ENCODE results near the gene PAPPA2. TPM values are rescaled to one million over a fixed set of nuclear protein-coding genes. Genes with fewer than 3 reads are reported as not detected.
"Not testable (repeated sequence)": the region's sequence is repeated elsewhere in the genome, so short reads cannot be mapped to it uniquely, and the experiment has no call there.

PAPPA2 gene, protein sequence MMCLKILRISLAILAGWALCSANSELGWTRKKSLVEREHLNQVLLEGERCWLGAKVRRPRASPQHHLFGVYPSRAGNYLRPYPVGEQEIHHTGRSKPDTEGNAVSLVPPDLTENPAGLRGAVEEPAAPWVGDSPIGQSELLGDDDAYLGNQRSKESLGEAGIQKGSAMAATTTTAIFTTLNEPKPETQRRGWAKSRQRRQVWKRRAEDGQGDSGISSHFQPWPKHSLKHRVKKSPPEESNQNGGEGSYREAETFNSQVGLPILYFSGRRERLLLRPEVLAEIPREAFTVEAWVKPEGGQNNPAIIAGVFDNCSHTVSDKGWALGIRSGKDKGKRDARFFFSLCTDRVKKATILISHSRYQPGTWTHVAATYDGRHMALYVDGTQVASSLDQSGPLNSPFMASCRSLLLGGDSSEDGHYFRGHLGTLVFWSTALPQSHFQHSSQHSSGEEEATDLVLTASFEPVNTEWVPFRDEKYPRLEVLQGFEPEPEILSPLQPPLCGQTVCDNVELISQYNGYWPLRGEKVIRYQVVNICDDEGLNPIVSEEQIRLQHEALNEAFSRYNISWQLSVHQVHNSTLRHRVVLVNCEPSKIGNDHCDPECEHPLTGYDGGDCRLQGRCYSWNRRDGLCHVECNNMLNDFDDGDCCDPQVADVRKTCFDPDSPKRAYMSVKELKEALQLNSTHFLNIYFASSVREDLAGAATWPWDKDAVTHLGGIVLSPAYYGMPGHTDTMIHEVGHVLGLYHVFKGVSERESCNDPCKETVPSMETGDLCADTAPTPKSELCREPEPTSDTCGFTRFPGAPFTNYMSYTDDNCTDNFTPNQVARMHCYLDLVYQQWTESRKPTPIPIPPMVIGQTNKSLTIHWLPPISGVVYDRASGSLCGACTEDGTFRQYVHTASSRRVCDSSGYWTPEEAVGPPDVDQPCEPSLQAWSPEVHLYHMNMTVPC (N-terminal part only)
- under 1 TPM in 2 of 5 donors, not detected in 3; 0.03 to 0.06 TPM for total RNA-seq
- 0.02 TPM for total RNA-seq (2013)
- 0 to 0.27 (median 0.05) reads per million in 29 experiments for total RNA-seq

DNA sequence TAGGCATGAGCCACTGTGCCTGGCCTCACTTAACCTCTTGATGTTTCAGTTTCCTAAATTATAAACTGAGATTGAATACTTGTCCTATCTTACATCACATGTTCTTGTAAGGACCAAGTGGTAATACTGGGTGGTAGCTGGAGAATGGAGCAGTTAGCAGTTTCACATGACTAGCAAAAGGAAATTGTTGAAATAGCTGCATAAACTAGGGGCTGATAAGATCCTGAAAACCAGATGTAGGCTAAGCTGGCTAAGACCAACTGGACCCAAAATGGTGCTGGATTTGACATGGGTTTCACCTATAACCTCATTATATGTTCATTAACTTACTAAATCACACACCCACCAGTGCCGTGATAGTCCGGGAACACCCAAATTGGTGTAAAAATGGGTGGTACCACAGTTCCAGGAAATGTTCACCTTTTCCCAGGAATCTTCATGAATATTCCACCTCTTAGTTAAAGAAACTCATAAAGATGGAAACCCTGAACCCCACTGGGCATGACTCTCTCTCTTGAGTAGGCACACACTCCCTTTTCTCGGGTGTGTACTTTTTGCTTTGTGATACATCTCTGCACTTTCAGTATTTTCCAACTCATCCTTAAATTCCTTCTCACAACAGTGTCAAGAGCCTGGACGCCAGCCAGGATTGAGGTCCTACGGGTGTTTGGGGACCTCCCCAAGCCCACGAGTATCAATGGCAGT, at the start of gene PAPPA2:
TSS of gene PAPPA2 (plus strand) at position 502 of the 705 bp plus-strand sequence. CDS start 93,148 bp downstream, outside the sequence.
- ATAC-seq (replicated peaks in 1 of 4) (no peak), DNase-seq (no peak)
- ChIA-PET POLR2A (no interaction called here), CTCF (no interaction called here)
- Mint-ChIP-seq H3K4me3 (no peak within 1 kb of the TSS), H3K9me3 (no peaks in the 10 kb centered on the region), H3K36me3 (no peaks in the 10 kb centered on the region), H3K27ac (no peak within 1 kb of the TSS), H3K27me3 (no peaks in the 10 kb centered on the region), H3K4me1 (no peaks in the 10 kb centered on the region)
- 89% methylated on average over 1 of the region's 6 CpGs for WGBS (ENCODE audit: insufficient coverage)
- Histone ChIP-seq H3K9me3 (no peaks in the 10 kb centered on the region), H3K4me3 (ENCODE audit: control insufficient read depth in 1 of 2, extremely low read depth in 1 of 2, low read length in 1 of 2) (no peak within 1 kb of the TSS), H3K27me3 (replicated peaks in 1 of 2; ENCODE audit: control insufficient read depth in 2 of 2, extremely low read depth in 1 of 2, insufficient read depth in 2 of 2, low read length in 1 of 2) (no peaks in the 10 kb centered on the region), H3K4me1 (ENCODE audit: control insufficient read depth in 1 of 2, extremely low read depth in 1 of 2, insufficient read depth in 2 of 2, low read length in 2 of 2) (no peaks in the 10 kb centered on the region), H3K36me3 (ENCODE audit: control insufficient read depth in 2 of 2, extremely low read depth in 1 of 2, insufficient read depth in 1 of 2, low read length in 1 of 2) (no peaks in the 10 kb centered on the region), H3K27ac (ENCODE audit: low read length) (no peak within 1 kb of the TSS)

DNA sequence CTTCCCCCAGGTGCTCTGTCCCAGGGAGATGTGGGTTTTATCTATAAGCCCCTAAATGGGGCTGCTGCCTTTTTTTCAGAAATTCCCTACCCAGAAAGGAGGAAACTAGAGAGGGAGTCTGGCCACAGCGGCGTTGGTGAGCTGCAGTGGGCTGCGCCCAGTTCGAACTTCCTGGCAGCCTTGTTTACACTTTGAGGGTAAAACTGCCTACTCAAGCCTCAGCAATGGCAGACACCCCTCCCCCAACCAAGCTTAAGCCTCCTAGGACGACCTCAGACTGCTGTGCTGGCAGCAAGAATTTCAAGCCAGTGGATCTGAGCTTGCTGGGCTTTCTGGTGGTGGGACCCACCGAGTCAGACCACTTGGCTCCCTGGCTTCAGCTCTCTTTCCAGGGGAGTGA, 46.2 kb upstream of the PAPPA2 start:
- H3K27ac ChIP-seq (ENCODE audit: low read length): no peak overlapping the region
- H3K9me3 ChIP-seq: no peaks in the 10 kb centered on the region
- Mint-ChIP-seq H3K4me3 (no peak overlapping the region), H3K4me1 (no peaks in the 10 kb centered on the region), H3K27me3 (peaks cover 0 to 11% of the 10 kb centered on the region in 2 donors), H3K36me3 (no peaks in the 10 kb centered on the region), H3K27ac (no peak overlapping the region), H3K9me3 (peaks cover 0 to 13% (median 3%) of the 10 kb centered on the region in 3 donors)
- no peaks in the 10 kb centered on the region for H3K36me3 ChIP-seq (ENCODE audit: control insufficient read depth in 2 of 2, extremely low read depth in 1 of 2, insufficient read depth in 1 of 2, low read length in 1 of 2)
- ATAC-seq (replicated peaks in 1 of 4): no peak
- ChIA-PET POLR2A (no interaction called here), CTCF (no interaction called here)
- 42% methylated on average over 2 of the region's 6 CpGs for WGBS (ENCODE audit: insufficient coverage)
- DNase-seq: no peak
- H3K4me3 ChIP-seq (ENCODE audit: control insufficient read depth in 1 of 2, extremely low read depth in 1 of 2, low read length in 1 of 2): no peak overlapping the region
- peaks cover 0 to 11% of the 10 kb centered on the region in 2 experiments for H3K27me3 ChIP-seq (replicated peaks in 1 of 2; ENCODE audit: control insufficient read depth in 2 of 2, extremely low read depth in 1 of 2, insufficient read depth in 2 of 2, low read length in 1 of 2)
- no peaks in the 10 kb centered on the region for H3K4me1 ChIP-seq (ENCODE audit: control insufficient read depth in 1 of 2, extremely low read depth in 1 of 2, insufficient read depth in 2 of 2, low read length in 2 of 2)

DNA sequence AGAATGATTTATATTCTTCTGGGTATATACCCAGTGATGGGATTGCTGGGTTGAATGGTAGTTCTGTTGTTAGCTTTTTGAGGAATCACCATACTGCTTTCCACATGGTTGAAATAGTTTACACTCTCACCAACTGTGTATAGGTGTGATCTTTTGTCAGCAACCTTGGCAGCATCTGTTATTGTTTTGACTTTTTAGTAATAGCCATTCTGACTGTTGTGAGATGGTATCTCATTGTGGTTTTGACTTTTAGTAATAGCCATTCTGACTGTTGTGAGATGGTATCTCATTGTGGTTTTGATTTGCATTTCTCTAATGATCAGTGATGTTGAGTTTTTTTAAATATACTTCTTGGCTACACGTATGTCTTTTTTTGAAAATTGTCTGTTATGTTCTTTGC, 43.4 kb upstream of the PAPPA2 start:
- 75% methylated on average over 1 of the region's 1 CpG for WGBS (ENCODE audit: insufficient coverage)
- DNase-seq; H3K9me3 ChIP-seq; CTCF ChIA-PET; H3K4me3 ChIP-seq (ENCODE audit: control insufficient read depth in 1 of 2, extremely low read depth in 1 of 2, low read length in 1 of 2); H3K4me1 ChIP-seq (ENCODE audit: control insufficient read depth in 1 of 2, extremely low read depth in 1 of 2, insufficient read depth in 2 of 2, low read length in 2 of 2); POLR2A ChIA-PET; H3K4me3 Mint-ChIP-seq; H3K36me3 ChIP-seq (ENCODE audit: control insufficient read depth in 2 of 2, extremely low read depth in 1 of 2, insufficient read depth in 1 of 2, low read length in 1 of 2); ATAC-seq (replicated peaks in 1 of 4); H3K36me3 Mint-ChIP-seq; H3K4me1 Mint-ChIP-seq; H3K27ac Mint-ChIP-seq; H3K27ac ChIP-seq (ENCODE audit: low read length): not testable (repeated sequence)
- Mint-ChIP-seq H3K27me3 (peaks cover 0 to 14% of the 10 kb centered on the region in 2 donors), H3K9me3 (peaks cover 3 to 24% (median 17%) of the 10 kb centered on the region in 3 donors)
- peaks cover 0 to 11% of the 10 kb centered on the region in 2 experiments for H3K27me3 ChIP-seq (replicated peaks in 1 of 2; ENCODE audit: control insufficient read depth in 2 of 2, extremely low read depth in 1 of 2, insufficient read depth in 2 of 2, low read length in 1 of 2)

DNA sequence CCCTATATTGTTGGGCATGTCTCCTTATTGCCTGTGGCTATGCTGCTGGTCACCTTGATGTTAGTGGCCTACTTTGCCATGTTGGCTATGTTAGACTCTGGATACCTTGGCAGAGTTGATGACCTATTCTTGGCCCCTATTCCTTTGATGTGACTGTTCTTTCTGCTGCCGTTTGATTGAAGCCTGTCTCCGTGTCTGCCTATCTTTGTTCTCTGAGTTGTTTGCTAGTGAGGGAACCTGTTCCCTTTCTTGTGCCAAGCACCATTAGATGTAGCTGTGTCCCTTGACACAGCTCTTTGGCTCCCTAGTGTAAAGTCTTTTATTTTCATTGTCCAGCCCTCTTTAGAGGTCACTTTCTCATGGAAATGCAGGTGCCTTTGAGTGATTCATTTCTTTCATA, 28.7 kb upstream of the PAPPA2 start:
- no peak overlapping the region for H3K4me3 Mint-ChIP-seq

DNA sequence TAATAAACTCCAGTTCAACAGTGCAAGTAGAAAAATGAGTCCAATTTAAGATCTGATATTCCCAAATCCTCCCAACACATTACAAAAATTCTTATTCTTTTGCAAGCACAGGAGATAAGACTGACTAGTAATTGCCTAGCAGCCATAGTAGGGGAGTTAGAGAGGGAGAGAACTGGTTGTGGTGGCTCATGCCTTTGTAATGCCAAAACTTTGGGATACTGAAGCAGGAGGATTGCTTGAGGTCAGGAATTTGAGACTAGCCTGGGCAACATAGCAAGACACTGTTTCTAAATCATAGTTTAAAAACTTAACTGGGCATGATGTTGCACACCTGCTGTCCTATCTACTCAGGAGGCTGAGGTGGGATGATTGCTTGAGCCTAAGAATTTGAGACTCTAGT, 26.7 kb upstream of the PAPPA2 start:
- H3K27ac ChIP-seq (ENCODE audit: low read length): no peak overlapping the region
- Mint-ChIP-seq H3K9me3 (peaks cover 0 to 9% (median 0%) of the 10 kb centered on the region in 3 donors), H3K27ac (no peak overlapping the region), H3K27me3 (no peaks in the 10 kb centered on the region), H3K4me3 (no peak overlapping the region), H3K4me1 (no peaks in the 10 kb centered on the region), H3K36me3 (no peaks in the 10 kb centered on the region)
- H3K4me1 ChIP-seq (ENCODE audit: control insufficient read depth in 1 of 2, extremely low read depth in 1 of 2, insufficient read depth in 2 of 2, low read length in 2 of 2): no peaks in the 10 kb centered on the region
- H3K4me3 ChIP-seq (ENCODE audit: control insufficient read depth in 1 of 2, extremely low read depth in 1 of 2, low read length in 1 of 2): no peak overlapping the region
- CTCF ChIA-PET: no interaction called here
- H3K9me3 ChIP-seq: no peaks in the 10 kb centered on the region
- no peaks in the 10 kb centered on the region for H3K27me3 ChIP-seq (replicated peaks in 1 of 2; ENCODE audit: control insufficient read depth in 2 of 2, extremely low read depth in 1 of 2, insufficient read depth in 2 of 2, low read length in 1 of 2)
- DNase-seq (no peak), ATAC-seq (replicated peaks in 1 of 4) (no peak)
- POLR2A ChIA-PET: no interaction called here
- H3K36me3 ChIP-seq (ENCODE audit: control insufficient read depth in 2 of 2, extremely low read depth in 1 of 2, insufficient read depth in 1 of 2, low read length in 1 of 2): no peaks in the 10 kb centered on the region

More for the DNA sequence above, 28.7 kb upstream of the PAPPA2 start:
- Histone ChIP-seq H3K36me3 (ENCODE audit: control insufficient read depth in 2 of 2, extremely low read depth in 1 of 2, insufficient read depth in 1 of 2, low read length in 1 of 2) (no peaks in the 10 kb centered on the region), H3K4me3 (ENCODE audit: control insufficient read depth in 1 of 2, extremely low read depth in 1 of 2, low read length in 1 of 2) (no peak overlapping the region), H3K4me1 (ENCODE audit: control insufficient read depth in 1 of 2, extremely low read depth in 1 of 2, insufficient read depth in 2 of 2, low read length in 2 of 2) (no peaks in the 10 kb centered on the region), H3K27me3 (replicated peaks in 1 of 2; ENCODE audit: control insufficient read depth in 2 of 2, extremely low read depth in 1 of 2, insufficient read depth in 2 of 2, low read length in 1 of 2) (no peaks in the 10 kb centered on the region), H3K9me3 (no peaks in the 10 kb centered on the region), H3K27ac (ENCODE audit: low read length) (no peak overlapping the region)
- POLR2A ChIA-PET: no interaction called here
- Mint-ChIP-seq H3K9me3 (peaks cover 0 to 9% (median 4%) of the 10 kb centered on the region in 3 donors), H3K36me3 (no peaks in the 10 kb centered on the region), H3K27me3 (no peaks in the 10 kb centered on the region), H3K4me1 (no peaks in the 10 kb centered on the region), H3K27ac (no peak overlapping the region)
- WGBS (ENCODE audit: insufficient coverage): 87% methylated on average over 2 of the region's 2 CpGs
- CTCF ChIA-PET: no interaction called here
- DNase-seq: no peak
- ATAC-seq (replicated peaks in 1 of 4): no peak

DNA sequence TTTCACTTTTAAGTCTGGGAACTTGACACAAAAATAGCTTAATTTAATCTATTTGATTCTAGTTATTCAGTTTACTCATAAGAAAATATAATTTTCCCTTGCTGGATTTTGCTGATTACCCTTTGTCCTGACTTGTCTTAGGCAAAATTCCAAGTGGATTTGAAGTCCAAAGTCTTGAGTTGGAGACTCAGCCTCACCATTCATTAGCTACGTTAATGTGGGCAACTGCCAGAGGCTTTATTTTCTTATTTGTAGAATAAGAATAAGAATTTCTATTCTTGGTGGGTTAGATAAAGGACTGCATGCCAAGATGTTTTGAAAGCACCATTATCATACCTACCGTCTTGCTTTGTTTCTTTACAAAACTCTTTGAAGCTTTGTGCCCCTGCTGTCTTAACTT, 22.8 kb upstream of the PAPPA2 start:
- Histone ChIP-seq H3K27me3 (replicated peaks in 1 of 2; ENCODE audit: control insufficient read depth in 2 of 2, extremely low read depth in 1 of 2, insufficient read depth in 2 of 2, low read length in 1 of 2) (no peaks in the 10 kb centered on the region), H3K27ac (ENCODE audit: low read length) (no peak overlapping the region), H3K36me3 (ENCODE audit: control insufficient read depth in 2 of 2, extremely low read depth in 1 of 2, insufficient read depth in 1 of 2, low read length in 1 of 2) (no peaks in the 10 kb centered on the region), H3K9me3 (no peaks in the 10 kb centered on the region), H3K4me1 (ENCODE audit: control insufficient read depth in 1 of 2, extremely low read depth in 1 of 2, insufficient read depth in 2 of 2, low read length in 2 of 2) (no peaks in the 10 kb centered on the region), H3K4me3 (ENCODE audit: control insufficient read depth in 1 of 2, extremely low read depth in 1 of 2, low read length in 1 of 2) (no peak overlapping the region)
- no CpG with 5 or more reads among the region's 2 CpGs for WGBS (ENCODE audit: insufficient coverage)
- Mint-ChIP-seq H3K4me3 (no peak overlapping the region), H3K4me1 (no peaks in the 10 kb centered on the region), H3K9me3 (peaks cover 0 to 11% (median 0%) of the 10 kb centered on the region in 3 donors), H3K27ac (no peak overlapping the region), H3K36me3 (no peaks in the 10 kb centered on the region), H3K27me3 (peaks cover 0 to 4% of the 10 kb centered on the region in 2 donors)
- ChIA-PET POLR2A (no interaction called here), CTCF (no interaction called here)
- ATAC-seq (replicated peaks in 1 of 4) (no peak), DNase-seq (no peak)
